H1 (cell line): Measurements from ENCODE around the gene VMP1. TPM values are rescaled to one million over a fixed set of nuclear protein-coding genes. Genes with fewer than 3 reads are reported as not detected.

Experiments used
- CTCF ChIA-PET: fragments of 300-600 bp; sonication (Branson Sonifier 250); formaldehyde crosslinking; loops from one replicate; lab custom pipeline; 2021; ENCODE audit not compliant: partially characterized antibody; lab: Charles Lee
- POLR2A ChIA-PET: fragments of 300-600 bp; sonication (Branson Sonifier 250); formaldehyde crosslinking; loops from one replicate; lab custom pipeline; 2021; ENCODE audit warnings: inconsistent platforms; ENCODE audit not compliant: partially characterized antibody; lab: Charles Lee
- DNase-seq, 2 experiments: peaks; one replicate each; pipeline versions ENCODE4 v3.0.0 to v3.0.0-alpha.2; 2010 to 2022; ENCODE audit warnings: low spot score in 2 of 2, low read depth in 1 of 2, mixed read lengths in 1 of 2
- FAIRE-seq: peaks from 2 replicates; lab custom pipeline; 2011; peaks lifted over from hg19 to GRCh38; lab: Jason Lieb, UNC
- H2AFZ ChIP-seq: 2 replicates; pipeline ENCODE4 v1.8.1; 2012; ENCODE audit warnings: low read length, inconsistent platforms
- H2AK5ac ChIP-seq: 2 replicates; pipeline ENCODE4 v1.6.1; 2013; ENCODE audit warnings: low read depth, low read length
- H2BK120ac ChIP-seq: replicated peaks from 2 replicates; pipeline ENCODE3; 2013; ENCODE audit warnings: low read depth, low read length, inconsistent platforms
- H2BK12ac ChIP-seq: 2 replicates; pipeline ENCODE4 v1.6.1; 2013; ENCODE audit warnings: low read depth, low read length
- H2BK15ac ChIP-seq: 2 replicates; pipeline ENCODE4 v1.6.1; 2013; ENCODE audit warnings: low read length
- H2BK20ac ChIP-seq: 2 replicates; pipeline ENCODE4 v1.6.1; 2013; ENCODE audit warnings: low read length
- H2BK5ac ChIP-seq: 2 replicates; pipeline ENCODE4 v1.6.1; 2013; ENCODE audit warnings: low read depth, low read length
- H3K14ac ChIP-seq: 2 replicates; pipeline ENCODE4 v1.6.1; 2013; ENCODE audit warnings: inconsistent platforms; ENCODE audit not compliant: insufficient read length
- H3K18ac ChIP-seq: 2 replicates; pipeline ENCODE4 v1.6.1; 2013; ENCODE audit warnings: low read length; ENCODE audit errors: extremely low read depth
- H3K23ac ChIP-seq: 2 replicates; pipeline ENCODE4 v1.6.1; 2013; ENCODE audit warnings: inconsistent platforms; ENCODE audit not compliant: insufficient read length
- H3K23me2 ChIP-seq: 2 replicates; pipeline ENCODE4 v1.6.1; 2013; ENCODE audit warnings: low read depth, low read length
- H3K27ac ChIP-seq: 2 replicates; pipeline ENCODE4 v1.6.1; 2011; ENCODE audit warnings: low read depth, low read length, inconsistent platforms
- H3K27me3 ChIP-seq, 4 experiments: replicated peaks in 1 of 4; 1 replicate in 1 of 4; 2 replicates in 3 of 4; pipeline versions ENCODE4 v1.6.1 to v1.8.1; 2011 to 2013; ENCODE audit warnings: low read length in 3 of 4, mild to moderate bottlenecking in 3 of 4, inconsistent platforms in 2 of 4, mixed read lengths in 2 of 4, moderate library complexity in 1 of 4; ENCODE audit not compliant: control insufficient read depth in 3 of 4, insufficient read depth in 3 of 4; ENCODE audit errors: extremely low read depth in 1 of 4
- H3K36me3 ChIP-seq, 4 experiments: 2 replicates each; pipeline versions ENCODE4 v1.6.1 to v1.8.1; 2011 to 2013; ENCODE audit warnings: mild to moderate bottlenecking in 4 of 4, low read length in 3 of 4, moderate library complexity in 2 of 4, control low read depth in 1 of 4, inconsistent platforms in 1 of 4; ENCODE audit not compliant: insufficient read depth in 4 of 4, control insufficient read depth in 2 of 4
- H3K4ac ChIP-seq: replicated peaks from 2 replicates; pipeline ENCODE3; 2013; ENCODE audit warnings: low read length, low read depth, mixed read lengths, inconsistent platforms; ENCODE audit not compliant: insufficient read length
- H3K4me1 ChIP-seq, 4 experiments: replicated peaks in 1 of 4; 1 replicate in 1 of 4; 2 replicates in 3 of 4; pipeline versions ENCODE4 v1.6.1 to v1.8.1; 2011 to 2013; ENCODE audit warnings: low read length in 3 of 4, inconsistent platforms in 2 of 4, mixed read lengths in 1 of 4; ENCODE audit not compliant: insufficient read depth in 4 of 4, control insufficient read depth in 3 of 4
- H3K4me2 ChIP-seq, 2 experiments: 2 replicates each; pipeline versions ENCODE4 v1.6.1 to v1.8.1; 2011 to 2013; ENCODE audit warnings: low read depth in 2 of 2, low read length in 2 of 2, control low read depth in 1 of 2, inconsistent platforms in 1 of 2, mild to moderate bottlenecking in 1 of 2; ENCODE audit not compliant: insufficient read depth in 1 of 2
- H3K4me3 ChIP-seq, 4 experiments: fragments of 200-600, 300-600 bp in 1 of 4; sonication (generic), shearing (Covaris generic), sonication (Bioruptor Twin) in 1 of 4; 2 replicates each; pipeline versions ENCODE4 v1.5.1 to v1.8.1; 2011 to 2016; ENCODE audit warnings: low read length in 4 of 4, low read depth in 3 of 4, control low read depth in 2 of 4, inconsistent platforms in 2 of 4, mild to moderate bottlenecking in 2 of 4, mixed read lengths in 1 of 4, moderate library complexity in 1 of 4; ENCODE audit not compliant: insufficient read depth in 2 of 4; ENCODE audit errors: extremely low read depth in 1 of 4
- H3K56ac ChIP-seq: replicated peaks from 2 replicates; pipeline ENCODE3; 2013; ENCODE audit warnings: low read depth, mild to moderate bottlenecking, mixed read lengths, low read length, inconsistent platforms; ENCODE audit not compliant: insufficient read length
- H3K79me1 ChIP-seq: 2 replicates; pipeline ENCODE4 v1.6.1; 2013; ENCODE audit warnings: low read depth, low read length, control low read depth
- H3K79me2 ChIP-seq, 2 experiments: 2 replicates each; pipeline versions ENCODE4 v1.6.1 to v1.8.1; 2012 to 2013; ENCODE audit warnings: low read length in 2 of 2, mild to moderate bottlenecking in 2 of 2, inconsistent platforms in 1 of 2; ENCODE audit not compliant: insufficient read depth in 2 of 2, control insufficient read depth in 1 of 2
- H3K9ac ChIP-seq, 4 experiments: replicated peaks in 1 of 4; 1 replicate in 1 of 4; 2 replicates in 3 of 4; pipeline versions ENCODE4 v1.6.1 to v1.8.1; 2011 to 2013; ENCODE audit warnings: low read depth in 3 of 4, low read length in 3 of 4, control low read depth in 2 of 4, mild to moderate bottlenecking in 2 of 4, moderate library complexity in 2 of 4, inconsistent platforms in 1 of 4; ENCODE audit errors: extremely low read depth in 1 of 4
- H3K9me3 ChIP-seq, 2 experiments: 2 replicates each; pipeline versions ENCODE4 v1.6.1 to v1.8.1; 2012 to 2013; ENCODE audit warnings: mild to moderate bottlenecking in 2 of 2, moderate library complexity in 2 of 2, control low read depth in 1 of 2, inconsistent platforms in 1 of 2, low read depth in 1 of 2, low read length in 1 of 2, mixed read lengths in 1 of 2; ENCODE audit not compliant: insufficient read depth in 2 of 2
- H4K20me1 ChIP-seq, 2 experiments: replicated peaks in 1 of 2; 2 replicates each; pipeline versions ENCODE3 to v1.8.1; 2011 to 2013; ENCODE audit warnings: inconsistent platforms in 2 of 2, low read length in 2 of 2, mild to moderate bottlenecking in 1 of 2; ENCODE audit not compliant: insufficient read depth in 2 of 2, control insufficient read depth in 1 of 2
- H4K5ac ChIP-seq: 2 replicates; pipeline ENCODE4 v1.6.1; 2013; ENCODE audit warnings: low read length, low read depth, mixed read lengths, inconsistent platforms; ENCODE audit not compliant: insufficient read length
- H4K8ac ChIP-seq: 2 replicates; pipeline ENCODE4 v1.8.0; 2013; ENCODE audit warnings: mild to moderate bottlenecking, moderate library complexity, low read length, inconsistent platforms; ENCODE audit not compliant: insufficient read depth; ENCODE audit errors: extremely low read depth
- H4K91ac ChIP-seq: replicated peaks from 2 replicates; pipeline ENCODE3; 2013; ENCODE audit warnings: low read length, mixed read lengths, inconsistent platforms; ENCODE audit not compliant: insufficient read length
- BCL11A ChIP-seq, 2 experiments: IDR thresholded peaks; one replicate each; pipeline ENCODE4 v1.6.1; 2011; ENCODE audit warnings: low read depth in 2 of 2, low read length in 2 of 2, mild to moderate bottlenecking in 2 of 2
- POU5F1 ChIP-seq: IDR thresholded peaks from 2 replicates; pipeline ENCODE4 v1.6.1; 2011; ENCODE audit warnings: low read depth, mild to moderate bottlenecking, low read length, moderate library complexity
- SP1 ChIP-seq: IDR thresholded peaks from 2 replicates; pipeline ENCODE4 v1.6.1; 2011; ENCODE audit warnings: low read depth, low read length
- ZNF274 ChIP-seq: IDR thresholded peaks from 2 replicates; pipeline ENCODE4 v1.7.0; 2012; ENCODE audit warnings: low read length, borderline replicate concordance; ENCODE audit errors: extremely low read depth
- WGBS, 2 experiments: shearing (Covaris generic) in 1 of 2; methylation state at CpG; one replicate each; pipeline versions ENCODE4 v1.1.6 to v1.1.7; 2013 to 2015; ENCODE audit warnings: low lambda C conversion rate in 2 of 2, mixed read lengths in 2 of 2, inconsistent platforms in 1 of 2, low coverage in 1 of 2, missing lambda C conversion rate in 1 of 2; ENCODE audit not compliant: insufficient replicate concordance in 2 of 2, insufficient coverage in 1 of 2, insufficient read length in 1 of 2; ENCODE audit errors: extremely low coverage in 1 of 2, missing lambda C conversion rate in 1 of 2; 5-methylcytosine and 5-hydroxymethylcytosine counted together
- polyA plus RNA-seq, 7 experiments: library from polyadenylated mRNA; depleted of rRNA in 3 of 7; stranded (reverse) in 5 of 7; unstranded in 2 of 7; fragments of >200 nt in 5 of 7; fragments of 200-250 nt in 2 of 7; gene quantifications; 1 replicate in 5 of 7; 2 replicates in 1 of 7; 4 replicates in 1 of 7; pipeline versions ENCODE4 v1.2.1 to v1.2.3, GENCODE V29; 2011 to 2013; ENCODE audit warnings: missing spikeins in 2 of 7, mixed read lengths in 2 of 7
- total RNA-seq: library from RNA; stranded (reverse); fragmentation: NEBNext Ultra II Directional; extraction: Animal tissue kit (Norgen Biotek cat#: 25700); gene quantifications from 2 replicates; pipeline ENCODE4 v1.2.1, GENCODE V29; 2021
- TF ChIP-seq, protein P1 (sequence below): IDR thresholded peaks from 2 replicates; pipeline ENCODE4 v1.6.1; 2012; ENCODE audit warnings: inconsistent platforms
- TF ChIP-seq, protein P2 (sequence below), 3 experiments: IDR thresholded peaks; 1 replicate in 2 of 3; 2 replicates in 1 of 3; pipeline versions ENCODE4 v1.5.1 to v1.6.1; 2011; ENCODE audit warnings: low read length in 3 of 3, mild to moderate bottlenecking in 3 of 3, inconsistent platforms in 2 of 3, low read depth in 1 of 3, moderate library complexity in 1 of 3; ENCODE audit not compliant: insufficient read depth in 1 of 3; ENCODE audit errors: control extremely low read depth in 1 of 3

Gene VMP1
- total and polyA plus RNA-seq, 2 of the 8 experiments (the other 6 are each of a cell fraction or from before 2014, with no cell fraction given), result 45.0 to 92.7 TPM

DNA sequence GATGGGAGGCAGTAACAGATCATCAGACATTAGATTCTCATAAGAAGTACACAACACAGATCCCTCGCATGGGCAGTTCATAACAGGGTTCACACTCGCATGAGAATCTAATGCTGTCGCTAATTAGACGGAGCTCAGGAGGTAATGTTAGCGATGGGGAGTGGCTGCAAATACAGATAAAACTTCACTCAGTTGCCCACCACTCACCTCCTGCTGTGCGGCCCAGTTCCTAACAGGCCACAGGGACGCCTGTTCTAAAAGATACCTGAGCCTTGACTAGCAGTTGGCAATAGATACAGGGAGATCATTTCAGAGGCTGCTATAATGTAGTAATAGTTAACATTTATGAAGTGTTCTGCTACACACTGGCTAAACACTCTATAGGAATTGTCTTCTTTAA is 5.2 kb upstream of the VMP1 start:
- no peak overlapping the region for H3K14ac ChIP-seq
- POLR2A ChIA-PET, result interaction anchor here (0.7 to 1.8 kb wide), 3 partner anchors 14 to 169 kb away, joined by 3 to 9 read pairs (median 4); partner anchors contain the start of gene CLTC
- H4K5ac ChIP-seq, result no peak overlapping the region
- peaks cover 54 to 98% of the 10 kb centered on the region in 2 experiments for H3K79me2 ChIP-seq
- no peak overlapping the region for H4K8ac ChIP-seq
- peaks cover 26 to 34% of the 10 kb centered on the region in 2 experiments for H4K20me1 ChIP-seq
- no peak overlapping the region for H4K91ac ChIP-seq
- no peak for DNase-seq
- CTCF ChIA-PET, result interaction anchor here (0.5 to 0.9 kb wide), 3 partner anchors 177 to 213 kb away, joined by 3 to 4 read pairs (median 3); no protein-coding TSS in a partner anchor
- WGBS, 2 experiments, result 93% methylated on average over 7 of the region's 7 CpGs; no CpG with 5 or more reads in 1 of the 2 experiments
- no peak overlapping the region for H2BK5ac ChIP-seq
- peaks cover 4% of the 10 kb centered on the region for H3K79me1 ChIP-seq
- H3K23ac ChIP-seq, result no peak overlapping the region
- no peak overlapping the region for H2AK5ac ChIP-seq
- no peak overlapping the region for H2BK15ac ChIP-seq
- TF ChIP-seq POU5F1, result no peak
- no peak for TF ChIP-seq SP1
- TF ChIP-seq, protein P1, sequence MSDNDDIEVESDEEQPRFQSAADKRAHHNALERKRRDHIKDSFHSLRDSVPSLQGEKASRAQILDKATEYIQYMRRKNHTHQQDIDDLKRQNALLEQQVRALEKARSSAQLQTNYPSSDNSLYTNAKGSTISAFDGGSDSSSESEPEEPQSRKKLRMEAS, result no peak
- TF ChIP-seq ZNF274, result no peak
- TF ChIP-seq, protein P2, sequence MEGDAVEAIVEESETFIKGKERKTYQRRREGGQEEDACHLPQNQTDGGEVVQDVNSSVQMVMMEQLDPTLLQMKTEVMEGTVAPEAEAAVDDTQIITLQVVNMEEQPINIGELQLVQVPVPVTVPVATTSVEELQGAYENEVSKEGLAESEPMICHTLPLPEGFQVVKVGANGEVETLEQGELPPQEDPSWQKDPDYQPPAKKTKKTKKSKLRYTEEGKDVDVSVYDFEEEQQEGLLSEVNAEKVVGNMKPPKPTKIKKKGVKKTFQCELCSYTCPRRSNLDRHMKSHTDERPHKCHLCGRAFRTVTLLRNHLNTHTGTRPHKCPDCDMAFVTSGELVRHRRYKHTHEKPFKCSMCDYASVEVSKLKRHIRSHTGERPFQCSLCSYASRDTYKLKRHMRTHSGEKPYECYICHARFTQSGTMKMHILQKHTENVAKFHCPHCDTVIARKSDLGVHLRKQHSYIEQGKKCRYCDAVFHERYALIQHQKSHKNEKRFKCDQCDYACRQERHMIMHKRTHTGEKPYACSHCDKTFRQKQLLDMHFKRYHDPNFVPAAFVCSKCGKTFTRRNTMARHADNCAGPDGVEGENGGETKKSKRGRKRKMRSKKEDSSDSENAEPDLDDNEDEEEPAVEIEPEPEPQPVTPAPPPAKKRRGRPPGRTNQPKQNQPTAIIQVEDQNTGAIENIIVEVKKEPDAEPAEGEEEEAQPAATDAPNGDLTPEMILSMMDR (IDR thresholded peaks at IDR 0.05; ENCODE audit: control extremely low read depth in 1 of 3, insufficient read depth in 1 of 3, low read depth in 1 of 3, low read length in 3 of 3), result no peak
- TF ChIP-seq BCL11A (IDR thresholded peaks at IDR 0.05; ENCODE audit: low read depth in 2 of 2, low read length in 2 of 2), result no peak
- TF ChIP-seq, all 59 proteins: peak for 0
- no peak overlapping the region for H2BK12ac ChIP-seq
- no peak overlapping the region for H2AFZ ChIP-seq
- H3K4me3 ChIP-seq, result no peak overlapping the region
- no peak overlapping the region for H3K9ac ChIP-seq
- H3K4me2 ChIP-seq, result no peak overlapping the region
- H3K23me2 ChIP-seq, result peaks cover 4% of the 10 kb centered on the region; the same call in 1 of the 2 replicates
- no peak for FAIRE-seq
- H3K56ac ChIP-seq, result no peak overlapping the region
- no peak overlapping the region for H2BK20ac ChIP-seq
- H3K4me1 ChIP-seq, result peaks cover 0 to 3% (median 0%) of the 10 kb centered on the region in 4 experiments; a peak in 2 of 7 replicates
- H3K4ac ChIP-seq, result no peak overlapping the region
- no peak overlapping the region for H3K18ac ChIP-seq
- H2BK120ac ChIP-seq, result no peak overlapping the region
- H3K27me3 ChIP-seq, result no peaks in the 10 kb centered on the region
- H3K9me3 ChIP-seq, result no peaks in the 10 kb centered on the region
- peaks cover 7 to 35% (median 22%) of the 10 kb centered on the region in 4 experiments; a peak in 7 of 8 replicates for H3K36me3 ChIP-seq
- no peak overlapping the region for H3K27ac ChIP-seq
